ENCODE results near the gene ACP6.
"Not testable (repeated sequence)": the region's sequence is repeated elsewhere in the genome, so short reads cannot be mapped to it uniquely, and the experiment has no call there.

The ACP6 gene

GRCh38 chr1:147625362-147625995, 44.8 kb downstream of the ACP6 start:
- H3K9ac ChIP-seq (ENCODE audit: low read length in 5 of 5): peak overlapping the region in 1 of 5 donors; percentile 57

GRCh38 chr1:147624529-147624928, 45.8 kb downstream of the ACP6 start:
- Histone ChIP-seq H3K9me3 (ENCODE audit: control insufficient read depth in 5 of 5, low read length in 5 of 5) (no peaks in the 10 kb centered on the region), H3K9ac (ENCODE audit: low read length in 5 of 5) (no peak overlapping the region), H3K27ac (ENCODE audit: low read depth, low read length) (no peak overlapping the region), H3K4me3 (ENCODE audit: low read depth in 1 of 5, low read length in 5 of 5) (no peak overlapping the region), H3K27me3 (ENCODE audit: control insufficient read depth in 5 of 5, insufficient read depth in 4 of 5, low read length in 5 of 5) (no peaks in the 10 kb centered on the region), H3K36me3 (ENCODE audit: control insufficient read depth in 5 of 5, insufficient read depth in 5 of 5, low read length in 5 of 5) (peaks cover 0 to 44% (median 34%) of the 10 kb centered on the region in 5 donors), H3K4me1 (ENCODE audit: control insufficient read depth in 5 of 5, insufficient read depth in 5 of 5, low read length in 5 of 5) (no peaks in the 10 kb centered on the region)

More at GRCh38 chr1:147625362-147625995, 44.8 kb downstream of the ACP6 start:
- no peaks in the 10 kb centered on the region for H3K27me3 ChIP-seq (ENCODE audit: control insufficient read depth in 5 of 5, insufficient read depth in 4 of 5, low read length in 5 of 5)
- H3K4me3 ChIP-seq (ENCODE audit: low read depth in 1 of 5, low read length in 5 of 5): peak overlapping the region in 2 of 5 donors; percentile 29 to 38
- H3K4me1 ChIP-seq (ENCODE audit: control insufficient read depth in 5 of 5, insufficient read depth in 5 of 5, low read length in 5 of 5): no peaks in the 10 kb centered on the region
- H3K9me3 ChIP-seq (ENCODE audit: control insufficient read depth in 5 of 5, low read length in 5 of 5): no peaks in the 10 kb centered on the region
- H3K36me3 ChIP-seq (ENCODE audit: control insufficient read depth in 5 of 5, insufficient read depth in 5 of 5, low read length in 5 of 5): peaks cover 0 to 35% (median 25%) of the 10 kb centered on the region in 5 donors
- no peak overlapping the region for H3K27ac ChIP-seq (ENCODE audit: low read depth, low read length)

- no peaks in the 10 kb centered on the region for H3K4me1 ChIP-seq (ENCODE audit: control insufficient read depth in 5 of 5, insufficient read depth in 5 of 5, low read length in 5 of 5)
- peaks cover 0 to 50% (median 40%) of the 10 kb centered on the region in 5 donors for H3K36me3 ChIP-seq (ENCODE audit: control insufficient read depth in 5 of 5, insufficient read depth in 5 of 5, low read length in 5 of 5)
- H3K9ac ChIP-seq (ENCODE audit: low read length in 5 of 5): no peak overlapping the region
- no peak overlapping the region for H3K27ac ChIP-seq (ENCODE audit: low read depth, low read length)
- no peaks in the 10 kb centered on the region for H3K27me3 ChIP-seq (ENCODE audit: control insufficient read depth in 5 of 5, insufficient read depth in 4 of 5, low read length in 5 of 5)
- no peak overlapping the region for H3K4me3 ChIP-seq (ENCODE audit: low read depth in 1 of 5, low read length in 5 of 5)
- no peaks in the 10 kb centered on the region for H3K9me3 ChIP-seq (ENCODE audit: control insufficient read depth in 5 of 5, low read length in 5 of 5)
Observed at GRCh38 chr1:147624011-147624410, 46.3 kb downstream of the ACP6 start.

DNA sequence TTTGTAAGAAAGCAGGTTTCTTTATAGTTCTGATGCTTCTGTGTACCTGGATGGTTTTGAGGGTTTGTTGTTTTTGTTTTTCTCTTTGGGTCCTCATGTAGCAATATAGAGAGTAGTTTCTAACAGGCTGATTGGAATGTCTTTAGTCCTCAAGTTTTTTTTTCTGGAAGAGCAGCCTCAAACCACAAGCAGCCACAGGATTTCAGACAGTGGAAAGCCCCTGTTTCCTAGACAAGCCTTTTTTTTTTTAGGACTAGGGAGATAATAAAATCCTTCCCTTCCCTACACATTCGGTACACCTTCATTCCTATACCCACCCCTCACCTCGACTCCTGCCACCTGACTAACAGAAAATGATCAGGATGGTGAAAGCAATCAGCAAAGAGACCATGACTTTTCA, 47.6 kb downstream of the ACP6 start:
- no peaks in the 10 kb centered on the region for H3K9me3 ChIP-seq (ENCODE audit: control insufficient read depth in 5 of 5, low read length in 5 of 5)
- H3K27ac ChIP-seq (ENCODE audit: low read depth, low read length): no peak overlapping the region
- no peaks in the 10 kb centered on the region for H3K4me1 ChIP-seq (ENCODE audit: control insufficient read depth in 5 of 5, insufficient read depth in 5 of 5, low read length in 5 of 5)
- no peaks in the 10 kb centered on the region for H3K27me3 ChIP-seq (ENCODE audit: control insufficient read depth in 5 of 5, insufficient read depth in 4 of 5, low read length in 5 of 5)
- no peak overlapping the region for H3K4me3 ChIP-seq (ENCODE audit: low read depth in 1 of 5, low read length in 5 of 5)
- no peak overlapping the region for H3K9ac ChIP-seq (ENCODE audit: low read length in 5 of 5)
- H3K36me3 ChIP-seq (ENCODE audit: control insufficient read depth in 5 of 5, insufficient read depth in 5 of 5, low read length in 5 of 5): peaks cover 6 to 62% (median 52%) of the 10 kb centered on the region in 5 donors

DNA sequence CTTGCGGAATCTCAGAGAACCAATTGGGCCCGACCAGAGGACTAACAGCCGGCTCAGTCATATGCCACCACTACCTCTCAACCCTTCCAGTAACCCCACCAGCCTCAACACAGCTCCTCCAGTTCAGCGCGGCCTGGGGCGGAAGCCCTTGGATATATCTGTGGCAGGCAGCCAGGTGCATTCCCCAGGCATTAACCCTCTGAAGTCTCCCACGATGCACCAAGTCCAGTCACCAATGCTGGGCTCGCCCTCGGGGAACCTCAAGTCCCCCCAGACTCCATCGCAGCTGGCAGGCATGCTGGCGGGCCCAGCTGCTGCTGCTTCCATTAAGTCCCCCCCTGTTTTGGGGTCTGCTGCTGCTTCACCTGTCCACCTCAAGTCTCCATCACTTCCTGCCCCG, 49.8 kb downstream of the ACP6 start:
- Histone ChIP-seq H3K4me3 (ENCODE audit: low read depth in 1 of 5, low read length in 5 of 5) (no peak overlapping the region), H3K9me3 (ENCODE audit: control insufficient read depth in 5 of 5, low read length in 5 of 5) (no peaks in the 10 kb centered on the region), H3K4me1 (ENCODE audit: control insufficient read depth in 5 of 5, insufficient read depth in 5 of 5, low read length in 5 of 5) (no peaks in the 10 kb centered on the region), H3K27me3 (ENCODE audit: control insufficient read depth in 5 of 5, insufficient read depth in 4 of 5, low read length in 5 of 5) (no peaks in the 10 kb centered on the region), H3K9ac (ENCODE audit: low read length in 5 of 5) (no peak overlapping the region), H3K36me3 (ENCODE audit: control insufficient read depth in 5 of 5, insufficient read depth in 5 of 5, low read length in 5 of 5) (peaks cover 20 to 84% (median 71%) of the 10 kb centered on the region in 5 donors), H3K27ac (ENCODE audit: low read depth, low read length) (no peak overlapping the region)

- H3K27ac ChIP-seq (ENCODE audit: low read depth, low read length): no peak overlapping the region
- H3K4me3 ChIP-seq (ENCODE audit: low read depth in 1 of 5, low read length in 5 of 5): no peak overlapping the region
- H3K4me1 ChIP-seq (ENCODE audit: control insufficient read depth in 5 of 5, insufficient read depth in 5 of 5, low read length in 5 of 5): no peaks in the 10 kb centered on the region
- H3K36me3 ChIP-seq (ENCODE audit: control insufficient read depth in 5 of 5, insufficient read depth in 5 of 5, low read length in 5 of 5): peaks cover 23 to 89% (median 72%) of the 10 kb centered on the region in 5 donors
- H3K9me3 ChIP-seq (ENCODE audit: control insufficient read depth in 5 of 5, low read length in 5 of 5): no peaks in the 10 kb centered on the region
- no peak overlapping the region for H3K9ac ChIP-seq (ENCODE audit: low read length in 5 of 5)
- no peaks in the 10 kb centered on the region for H3K27me3 ChIP-seq (ENCODE audit: control insufficient read depth in 5 of 5, insufficient read depth in 4 of 5, low read length in 5 of 5)
Observed at GRCh38 chr1:147619741-147620140, 50.6 kb downstream of the ACP6 start.

DNA sequence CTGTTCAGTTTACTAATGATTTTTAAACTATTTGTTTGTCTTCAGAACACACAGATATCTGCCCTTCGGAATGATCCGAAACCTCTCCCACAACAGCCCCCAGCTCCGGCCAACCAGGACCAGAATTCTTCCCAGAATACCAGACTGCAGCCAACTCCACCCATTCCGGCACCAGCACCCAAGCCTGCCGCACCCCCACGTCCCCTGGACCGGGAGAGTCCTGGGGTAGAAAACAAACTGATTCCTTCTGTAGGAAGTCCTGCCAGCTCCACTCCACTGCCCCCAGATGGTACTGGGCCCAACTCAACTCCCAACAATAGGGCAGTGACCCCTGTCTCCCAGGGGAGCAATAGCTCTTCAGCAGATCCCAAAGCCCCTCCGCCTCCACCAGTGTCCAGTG, 51.6 kb downstream of the ACP6 start:
- Histone ChIP-seq H3K27ac (ENCODE audit: low read depth, low read length) (no peak overlapping the region), H3K4me1 (ENCODE audit: control insufficient read depth in 5 of 5, insufficient read depth in 5 of 5, low read length in 5 of 5) (peaks cover 0 to under 1% (median 0%) of the 10 kb centered on the region in 5 donors), H3K36me3 (ENCODE audit: control insufficient read depth in 5 of 5, insufficient read depth in 5 of 5, low read length in 5 of 5) (peaks cover 26 to 89% (median 65%) of the 10 kb centered on the region in 5 donors), H3K4me3 (ENCODE audit: low read depth in 1 of 5, low read length in 5 of 5) (no peak overlapping the region), H3K27me3 (ENCODE audit: control insufficient read depth in 5 of 5, insufficient read depth in 4 of 5, low read length in 5 of 5) (no peaks in the 10 kb centered on the region), H3K9me3 (ENCODE audit: control insufficient read depth in 5 of 5, low read length in 5 of 5) (no peaks in the 10 kb centered on the region), H3K9ac (ENCODE audit: low read length in 5 of 5) (no peak overlapping the region)

DNA sequence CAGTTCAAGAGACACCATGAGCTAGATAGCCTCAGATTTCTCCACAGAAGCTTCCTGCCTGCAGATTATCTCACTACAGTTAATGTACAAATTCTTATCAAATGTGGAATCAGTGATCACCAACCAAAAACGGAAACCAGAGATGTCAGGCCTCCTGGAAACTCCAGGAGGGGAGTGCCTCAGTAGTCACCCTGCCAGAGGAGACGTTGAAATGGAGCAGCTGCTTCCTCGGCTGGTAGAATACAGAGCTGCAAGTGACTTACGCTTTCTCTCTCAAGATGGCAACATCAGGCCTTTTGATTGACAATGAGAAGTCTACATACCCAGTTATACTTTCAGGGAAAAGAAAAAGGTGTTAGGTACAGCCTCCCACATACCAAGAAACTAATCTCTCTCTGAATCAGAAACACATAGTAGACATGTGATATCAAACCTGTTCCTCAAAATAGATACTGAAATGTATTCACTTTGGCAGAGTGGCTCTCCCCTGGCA, 52.2 kb downstream of the ACP6 start:
- peaks cover 26 to 93% (median 66%) of the 10 kb centered on the region in 5 donors for H3K36me3 ChIP-seq (ENCODE audit: control insufficient read depth in 5 of 5, insufficient read depth in 5 of 5, low read length in 5 of 5)

DNA sequence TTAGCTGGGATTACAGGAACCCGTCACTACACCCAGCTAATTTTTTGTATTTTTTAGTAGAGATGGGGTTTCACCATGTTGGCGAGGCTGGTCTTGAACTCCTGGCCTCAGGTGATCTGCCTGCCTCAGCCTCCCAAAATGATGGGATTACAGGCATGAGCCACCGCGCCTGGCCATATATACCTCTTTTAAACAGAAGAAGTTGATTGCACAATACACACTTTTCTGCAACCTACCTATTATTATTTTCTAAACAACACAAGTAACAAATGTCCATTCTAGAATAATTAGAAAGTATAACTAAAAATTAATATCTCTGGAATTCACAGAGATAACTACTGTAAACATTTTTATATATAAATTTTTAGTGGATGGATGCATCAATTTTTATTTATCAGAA, 55.4 kb downstream of the ACP6 start:
- H3K9ac ChIP-seq (ENCODE audit: low read length in 5 of 5); H3K4me3 ChIP-seq (ENCODE audit: low read depth in 1 of 5, low read length in 5 of 5); H3K4me1 ChIP-seq (ENCODE audit: control insufficient read depth in 5 of 5, insufficient read depth in 5 of 5, low read length in 5 of 5); H3K9me3 ChIP-seq (ENCODE audit: control insufficient read depth in 5 of 5, low read length in 5 of 5); H3K27me3 ChIP-seq (ENCODE audit: control insufficient read depth in 5 of 5, insufficient read depth in 4 of 5, low read length in 5 of 5); H3K27ac ChIP-seq (ENCODE audit: low read depth, low read length): not testable (repeated sequence)
- H3K36me3 ChIP-seq (ENCODE audit: control insufficient read depth in 5 of 5, insufficient read depth in 5 of 5, low read length in 5 of 5): peaks cover 29 to 85% (median 64%) of the 10 kb centered on the region in 5 donors

More for the DNA sequence above, 52.2 kb downstream of the ACP6 start:
- no peaks in the 10 kb centered on the region for H3K27me3 ChIP-seq (ENCODE audit: control insufficient read depth in 5 of 5, insufficient read depth in 4 of 5, low read length in 5 of 5)
- H3K27ac ChIP-seq (ENCODE audit: low read depth, low read length): no peak overlapping the region
- H3K9me3 ChIP-seq (ENCODE audit: control insufficient read depth in 5 of 5, low read length in 5 of 5): no peaks in the 10 kb centered on the region
- no peak overlapping the region for H3K9ac ChIP-seq (ENCODE audit: low read length in 5 of 5)
- H3K4me3 ChIP-seq (ENCODE audit: low read depth in 1 of 5, low read length in 5 of 5): no peak overlapping the region
- peaks cover 0 to 6% (median 4%) of the 10 kb centered on the region in 5 donors for H3K4me1 ChIP-seq (ENCODE audit: control insufficient read depth in 5 of 5, insufficient read depth in 5 of 5, low read length in 5 of 5)

DNA sequence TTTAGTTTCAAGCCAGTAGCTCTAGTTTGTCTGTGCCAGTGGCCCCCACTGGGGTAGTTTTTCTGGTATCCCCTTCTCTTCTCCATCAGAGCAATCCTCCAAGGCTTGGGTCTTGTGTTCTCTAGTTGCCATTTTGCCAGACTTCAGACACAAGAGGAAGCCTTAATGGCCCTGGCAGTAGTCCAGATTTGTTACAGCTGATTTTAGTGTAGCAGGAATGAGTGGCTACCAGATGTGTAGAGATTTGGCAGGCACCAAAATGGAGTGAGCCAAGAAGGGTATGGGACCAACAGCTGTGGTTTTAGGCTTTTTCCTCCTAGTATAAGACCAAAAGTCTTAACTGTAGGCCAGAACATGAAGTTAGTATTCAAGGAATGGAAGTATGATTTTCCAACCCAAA, 56.8 kb downstream of the ACP6 start:
- H3K36me3 ChIP-seq (ENCODE audit: control insufficient read depth in 5 of 5, insufficient read depth in 5 of 5, low read length in 5 of 5): peaks cover 33 to 70% (median 50%) of the 10 kb centered on the region in 5 donors
- no peak overlapping the region for H3K9ac ChIP-seq (ENCODE audit: low read length in 5 of 5)
- H3K4me3 ChIP-seq (ENCODE audit: low read depth in 1 of 5, low read length in 5 of 5): no peak overlapping the region
- H3K9me3 ChIP-seq (ENCODE audit: control insufficient read depth in 5 of 5, low read length in 5 of 5): no peaks in the 10 kb centered on the region
- no peak overlapping the region for H3K27ac ChIP-seq (ENCODE audit: low read depth, low read length)
- H3K4me1 ChIP-seq (ENCODE audit: control insufficient read depth in 5 of 5, insufficient read depth in 5 of 5, low read length in 5 of 5): peaks cover 0 to 6% (median 4%) of the 10 kb centered on the region in 5 donors
- H3K27me3 ChIP-seq (ENCODE audit: control insufficient read depth in 5 of 5, insufficient read depth in 4 of 5, low read length in 5 of 5): no peaks in the 10 kb centered on the region
